NCI-H2171 (cell line): ENCODE data around the gene FAM47B.

Experiments used
- DNase-seq: peaks from one replicate; lab custom pipeline; 2025; lab: John Stamatoyannopoulos, UW

FAM47B gene

DNA sequence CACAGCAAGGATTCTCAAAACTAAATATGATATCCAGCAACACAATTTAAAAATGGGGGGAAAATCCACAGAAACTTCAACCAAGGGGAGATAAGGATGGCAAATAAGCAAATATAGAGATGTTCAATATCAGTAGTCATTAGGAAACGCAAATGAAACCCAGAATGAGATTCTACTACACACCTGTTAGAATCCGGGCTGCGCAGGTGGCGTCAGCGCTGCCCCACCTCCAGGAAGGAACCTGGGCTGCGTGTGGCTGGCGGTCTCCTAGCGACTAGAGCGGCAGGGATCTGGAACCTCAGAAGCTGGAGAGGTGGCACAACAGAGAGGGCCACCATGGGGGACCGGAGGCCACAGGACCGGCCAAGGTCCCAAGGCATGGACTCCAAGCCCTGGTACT, at the start of gene FAM47B:
Gene FAM47B (plus strand): TSS at position 301 of the 400 bp plus-strand sequence. CDS start 36 bp downstream, at position 337.
- no peak for DNase-seq

DNA sequence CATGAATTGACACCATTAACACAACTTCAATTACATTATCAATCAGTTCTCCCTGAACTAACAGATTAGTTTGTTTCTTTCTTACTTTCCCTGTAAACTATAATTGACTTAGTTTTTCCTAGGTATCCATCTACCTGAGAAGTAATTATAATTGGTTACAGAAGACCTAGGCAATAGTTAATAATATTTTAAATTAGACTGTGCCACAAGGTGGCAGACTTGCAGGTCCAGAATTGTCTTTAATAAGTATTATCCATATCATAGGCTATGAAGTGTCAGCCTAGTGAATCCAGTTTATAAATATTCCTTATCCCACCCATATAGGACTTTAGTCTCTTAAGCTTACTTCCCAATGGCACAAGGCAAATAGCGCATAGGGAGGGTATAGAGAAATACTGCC, 48.9 kb upstream of the FAM47B start:
- no peak for DNase-seq

DNA sequence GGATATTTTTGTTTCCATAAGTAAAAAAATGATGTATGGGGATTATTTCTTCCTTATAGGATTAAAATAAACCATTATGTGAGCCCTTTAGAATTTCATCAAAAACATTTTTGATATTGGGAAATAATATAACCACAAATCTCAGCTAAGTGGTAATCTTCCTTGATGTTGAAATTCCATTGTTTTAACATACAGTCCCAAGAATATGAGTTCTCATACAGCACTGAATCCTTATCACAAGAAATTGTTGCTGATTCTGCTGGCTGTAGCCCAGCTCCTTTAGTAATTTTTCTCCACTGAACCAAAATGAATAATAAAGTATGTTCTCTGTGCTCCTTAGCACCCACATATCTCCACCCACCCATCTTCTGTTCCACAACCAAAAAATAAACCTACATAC, 41.9 kb upstream of the FAM47B start:
- no peak for DNase-seq

DNA sequence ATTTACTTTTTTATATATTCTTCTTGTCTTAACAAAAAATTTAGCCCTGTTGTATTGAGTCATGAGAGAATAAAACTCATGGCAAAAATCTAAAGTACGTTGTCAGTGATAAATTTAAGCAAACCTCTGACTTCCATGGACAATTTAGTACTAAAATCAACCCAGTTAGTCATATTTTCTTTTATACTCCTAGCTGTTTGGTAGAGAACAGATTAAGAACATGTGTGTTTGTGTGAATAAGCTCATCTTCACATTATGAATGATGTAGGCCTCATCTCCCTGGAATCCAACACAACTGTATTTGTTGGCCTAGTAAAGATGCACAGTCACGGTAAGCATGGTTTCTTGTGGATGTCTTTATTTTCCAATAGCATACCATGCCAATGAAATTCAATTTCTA, 40.8 kb upstream of the FAM47B start:
- no peak for DNase-seq

DNA sequence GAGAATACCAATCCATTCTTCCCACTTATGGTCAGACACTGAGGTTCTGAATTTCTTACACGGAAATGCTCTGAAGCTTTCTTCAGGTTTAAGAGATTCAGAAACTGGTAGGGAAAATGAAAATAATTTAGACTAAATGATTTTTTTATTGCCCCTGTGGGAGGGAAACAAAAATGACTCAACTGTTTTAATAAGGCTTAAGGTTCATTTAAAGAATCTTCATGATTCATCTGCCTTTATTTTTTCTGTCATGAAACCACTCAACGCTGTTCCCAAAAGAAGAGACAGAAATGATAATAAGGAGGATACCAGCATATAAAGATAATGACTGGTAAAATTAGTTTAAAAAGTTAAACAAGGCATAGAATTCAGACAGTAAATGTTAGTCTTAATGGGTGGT, 39.3 kb upstream of the FAM47B start:
- no peak for DNase-seq

DNA sequence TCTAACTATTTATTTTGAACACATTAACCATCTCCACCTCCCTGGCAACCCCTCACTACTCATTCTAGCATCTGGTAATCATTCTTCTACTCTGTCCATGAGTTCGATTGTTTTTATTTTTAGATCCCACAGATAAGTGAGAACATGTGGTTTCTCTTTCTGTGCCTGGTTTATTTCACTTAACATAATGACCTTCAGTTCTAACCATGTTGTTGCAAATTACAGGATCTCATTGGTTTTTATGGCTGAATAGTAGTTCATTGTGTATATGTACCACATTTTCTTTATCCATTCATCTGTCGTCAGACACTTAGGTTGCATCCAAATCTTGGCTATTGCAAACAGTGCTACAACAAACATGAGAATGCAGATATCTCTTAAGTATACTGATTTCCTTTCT, 33.4 kb upstream of the FAM47B start:
- DNase-seq, result no peak

DNA sequence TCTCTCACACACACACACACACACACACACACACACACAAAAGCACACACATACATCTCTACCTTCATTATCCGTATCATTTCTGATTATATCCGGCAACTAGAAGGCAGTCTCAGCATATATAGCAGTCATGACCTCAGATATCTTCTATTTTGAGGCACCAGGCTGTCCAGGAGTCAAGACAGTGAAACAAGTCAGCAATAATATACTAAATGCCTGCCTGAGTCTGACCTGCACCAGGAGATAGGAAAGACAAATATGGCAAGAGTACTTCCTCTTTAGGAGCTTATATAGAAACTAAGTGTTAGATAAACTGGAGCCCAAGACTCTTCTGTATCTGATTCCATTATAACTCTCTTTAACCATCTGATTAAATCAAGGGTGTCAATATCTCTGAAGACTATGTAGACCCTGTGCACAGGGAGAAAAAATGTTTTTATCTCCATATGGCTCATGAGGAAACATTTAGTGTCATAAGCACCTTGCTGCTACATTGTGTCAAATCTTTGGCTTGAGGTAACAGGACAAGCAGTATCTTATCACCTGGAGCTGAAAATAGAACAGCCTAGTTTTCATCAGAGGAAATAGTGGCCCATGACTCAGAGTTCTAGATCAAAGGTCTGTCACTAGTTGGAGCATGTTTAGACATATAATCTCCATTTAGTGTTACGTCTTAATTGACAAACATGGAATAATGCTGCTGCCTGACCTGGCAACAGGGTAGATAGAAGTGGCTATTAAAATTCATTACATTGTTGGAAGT, 27.0 kb upstream of the FAM47B start:
- no peak for DNase-seq

DNA sequence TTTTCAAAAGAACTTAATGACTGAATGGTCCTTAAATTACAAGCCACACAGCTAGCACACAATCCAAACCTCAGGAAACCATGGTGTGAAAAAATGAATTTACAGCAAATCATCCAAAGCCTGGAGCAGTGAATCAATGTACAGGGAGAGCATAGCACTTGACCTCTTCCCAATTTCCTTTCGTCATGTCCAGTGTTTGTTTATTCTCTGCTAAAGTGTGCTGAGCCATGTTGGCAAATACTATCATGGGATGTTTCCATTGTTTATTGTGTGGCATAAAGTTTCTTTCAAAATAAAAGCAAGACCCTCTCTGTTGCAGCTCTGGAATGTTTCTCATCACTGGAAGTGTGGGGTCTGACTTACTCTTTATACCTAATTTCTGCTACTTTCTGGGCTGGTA, 25.4 kb upstream of the FAM47B start:
- no peak for DNase-seq

DNA sequence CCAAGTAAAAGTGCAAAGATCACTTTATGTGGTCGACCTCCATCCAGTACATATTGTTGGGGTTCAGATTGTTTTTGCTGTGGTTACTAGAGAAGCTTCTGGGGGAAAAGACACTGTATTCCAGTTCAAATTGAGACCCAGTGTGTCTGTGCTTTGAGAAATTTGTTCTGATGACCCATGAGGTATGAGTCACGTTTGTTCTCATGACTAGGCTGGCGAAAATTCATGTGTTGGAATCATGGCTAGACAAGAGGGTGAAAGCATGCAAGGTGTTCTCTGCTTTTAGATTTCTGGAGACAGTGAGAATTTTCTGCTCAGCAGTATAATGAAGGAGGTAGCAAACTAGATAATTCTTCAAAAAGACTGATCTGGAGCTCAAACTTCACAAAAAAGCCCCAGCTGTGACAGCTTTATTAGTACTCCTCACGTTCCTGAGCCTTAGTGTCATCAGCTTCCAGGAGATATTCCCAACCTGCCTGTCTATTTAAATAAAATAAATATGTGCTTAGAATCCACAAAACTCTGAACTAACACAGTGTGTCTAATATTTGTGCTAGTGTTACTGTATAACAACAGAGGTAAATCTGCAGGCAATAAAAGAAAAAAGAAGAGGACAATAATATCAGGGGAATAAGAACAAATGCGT, 24.4 kb upstream of the FAM47B start:
- no peak for DNase-seq

DNA sequence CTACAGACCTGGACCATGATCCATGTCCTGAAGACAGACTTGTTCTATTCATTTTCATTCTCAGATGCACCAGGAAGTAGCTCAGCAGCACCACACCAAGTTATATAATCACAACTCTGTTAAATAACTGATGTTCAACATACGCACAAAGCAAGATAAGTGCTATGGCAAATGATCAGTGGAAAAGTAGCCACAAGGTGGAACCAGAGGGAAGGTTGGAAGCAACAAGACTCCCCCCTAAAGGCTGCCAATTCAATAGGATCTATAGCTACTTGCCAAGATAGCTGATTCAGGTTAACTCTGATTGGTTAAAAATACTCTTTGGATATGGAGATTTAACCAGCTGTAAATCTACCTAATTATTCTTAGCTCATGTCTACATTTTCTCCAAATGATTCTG, 23.7 kb upstream of the FAM47B start:
- DNase-seq, result no peak

DNA sequence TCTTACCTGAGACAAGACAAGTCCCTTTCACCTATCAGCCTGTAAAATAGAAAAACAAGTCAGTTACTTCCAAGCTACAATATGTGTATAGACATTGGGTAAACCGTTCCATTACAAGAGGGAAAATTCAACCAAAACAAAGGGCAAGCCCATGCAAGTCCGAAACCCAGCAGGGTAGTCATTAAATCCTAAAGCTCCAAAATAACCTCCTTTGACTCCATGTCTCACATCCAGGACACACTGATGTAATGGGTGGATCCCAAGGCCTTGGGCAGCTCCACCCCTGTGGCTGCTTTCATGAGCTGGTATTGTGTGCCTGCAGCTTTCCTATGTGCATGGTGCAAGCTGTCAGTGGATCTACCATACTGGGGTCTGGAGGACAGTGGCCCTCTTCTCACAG, 14.7 kb upstream of the FAM47B start:
- no peak for DNase-seq

DNA sequence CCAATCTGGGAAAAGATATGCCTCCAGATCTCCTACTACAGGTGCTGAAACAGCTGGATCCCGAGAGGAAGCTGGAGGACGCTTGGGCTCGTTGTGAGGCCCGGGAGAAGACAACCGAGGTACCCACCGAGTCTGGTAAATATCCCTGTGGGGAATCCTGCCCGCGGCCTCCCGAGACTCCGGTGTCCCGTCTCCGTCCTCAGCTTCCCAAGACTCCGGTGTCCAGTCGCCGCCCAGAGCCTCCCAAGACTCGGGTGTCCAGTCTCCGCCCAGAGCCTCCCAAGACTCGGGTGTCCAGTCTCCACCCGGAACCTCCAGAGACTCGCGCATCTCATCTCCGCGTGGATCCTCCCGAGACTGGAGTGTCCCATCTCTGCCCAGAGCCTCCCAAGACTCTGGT, 639 bp downstream of the FAM47B start:
- DNase-seq, result no peak

DNA sequence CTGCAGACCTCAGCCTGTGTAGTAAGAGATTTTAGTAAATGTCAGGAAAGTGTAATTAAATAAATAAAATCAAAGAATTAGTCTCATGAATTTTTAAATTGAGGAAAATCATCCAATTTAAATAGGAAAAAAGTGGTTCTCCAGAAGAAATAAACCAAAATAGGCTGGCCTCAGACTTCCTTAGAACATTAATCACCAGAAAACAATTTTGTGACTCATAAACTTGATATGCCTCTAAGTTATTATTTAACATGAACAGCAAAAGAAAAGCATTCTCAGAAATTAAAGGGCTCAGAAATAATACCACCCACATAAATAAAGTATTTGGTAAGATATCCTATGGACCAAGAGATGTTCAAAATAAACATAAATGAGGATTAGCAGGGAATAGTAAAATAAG, 14.3 kb downstream of the FAM47B start:
- no peak for DNase-seq

DNA sequence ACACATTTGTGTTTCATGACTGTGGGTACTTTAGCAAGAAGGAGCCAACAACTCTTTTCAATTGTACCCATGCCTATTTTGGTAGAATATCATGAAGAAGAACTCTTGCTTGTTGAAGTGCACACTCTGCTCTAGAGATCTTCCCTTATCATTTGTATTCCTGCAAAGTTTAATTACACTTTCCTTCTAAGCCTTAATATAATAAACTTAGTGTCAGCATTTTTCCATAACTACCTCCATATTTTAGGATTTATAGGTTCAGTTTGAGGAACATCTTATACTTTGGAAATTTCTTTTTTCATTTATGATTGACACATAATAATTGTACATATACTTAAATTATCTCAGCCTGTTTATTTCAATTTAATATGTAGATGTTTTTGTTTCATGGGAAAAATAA, 19.1 kb downstream of the FAM47B start:
- no peak for DNase-seq

DNA sequence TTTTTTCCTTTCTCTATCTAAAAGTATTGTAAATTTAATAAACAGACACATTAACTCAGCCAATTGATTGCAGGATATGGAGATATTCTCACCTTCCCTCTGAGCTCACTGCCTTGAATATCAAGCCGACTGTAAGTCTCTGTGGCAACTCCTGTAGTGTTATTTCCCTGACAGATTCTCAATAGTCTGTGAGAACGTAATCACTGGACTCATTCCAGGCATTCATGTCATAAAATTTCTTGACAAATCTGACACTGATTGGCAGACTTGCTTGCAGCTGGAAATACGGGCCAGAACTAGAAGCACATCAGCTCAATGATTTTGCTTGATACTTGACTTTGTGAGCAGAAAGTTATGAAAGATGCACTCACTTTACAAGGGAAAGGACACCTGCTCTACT, 29.6 kb downstream of the FAM47B start:
- no peak for DNase-seq

DNA sequence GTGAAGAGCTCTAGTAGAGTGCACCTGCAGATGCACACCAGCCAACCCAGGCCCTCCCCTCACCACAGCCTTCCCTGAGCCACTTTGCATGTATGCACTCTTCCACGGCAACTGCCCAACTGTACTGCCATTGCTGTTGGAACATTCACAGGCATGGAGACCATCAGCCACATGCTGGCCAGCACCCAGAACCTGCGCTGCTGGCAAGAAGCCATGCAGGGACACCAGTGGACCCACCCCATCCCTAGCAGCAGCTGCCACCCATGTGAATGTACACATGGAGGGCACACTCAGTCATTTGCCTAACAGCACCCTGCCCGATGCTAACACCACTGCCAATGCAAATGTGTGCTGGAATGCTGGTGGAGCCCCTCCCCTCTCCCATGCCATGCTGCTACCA, 35.6 kb downstream of the FAM47B start:
- no peak for DNase-seq

DNA sequence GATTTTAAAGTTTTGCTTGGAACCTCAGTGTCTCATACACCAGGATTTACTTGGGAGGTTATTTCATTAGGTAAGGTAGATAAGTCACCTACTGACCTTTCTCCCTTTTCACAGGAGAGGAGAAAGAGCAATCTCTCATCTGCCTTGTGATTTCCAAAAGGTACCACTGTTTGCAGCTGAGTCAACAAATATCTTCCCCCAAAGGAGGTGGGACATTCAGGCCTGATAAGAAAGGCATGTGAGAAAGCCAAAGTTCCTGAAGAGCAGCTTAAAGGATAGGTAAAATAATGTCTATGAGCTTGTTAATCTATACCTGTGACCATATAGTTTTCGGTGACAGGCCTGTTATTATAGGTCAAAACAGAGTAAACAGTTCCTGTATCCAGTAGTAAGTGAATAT, 45.0 kb downstream of the FAM47B start:
- no peak for DNase-seq
